HepG2 (cell line): ENCODE results near the gene FAM180A.

Experiments
- GABPB1 ChIP-seq: IDR thresholded peaks from 2 replicates; pipeline ENCODE4 v1.6.1; 2016; ENCODE audit warnings: mild to moderate bottlenecking, missing genetic modification reagents, moderate library complexity, missing compliant biosample characterization
- POLR2A ChIP-seq, 2 experiments: IDR thresholded peaks; 2 replicates each; pipeline ENCODE4 v1.6.1; 2011; ENCODE audit warnings: low read depth in 2 of 2, low read length in 2 of 2, mild to moderate bottlenecking in 1 of 2, moderate library complexity in 1 of 2; ENCODE audit not compliant: insufficient read depth in 1 of 2
- RBM39 ChIP-seq: fragments of 200-400 bp; formaldehyde crosslinking; IDR thresholded peaks from one replicate; pipeline ENCODE4 v1.6.1; 2018; ENCODE audit warnings: antibody characterized with exemption, mild to moderate bottlenecking, low read depth, low read length; ENCODE audit not compliant: poor library complexity, severe bottlenecking

DNA sequence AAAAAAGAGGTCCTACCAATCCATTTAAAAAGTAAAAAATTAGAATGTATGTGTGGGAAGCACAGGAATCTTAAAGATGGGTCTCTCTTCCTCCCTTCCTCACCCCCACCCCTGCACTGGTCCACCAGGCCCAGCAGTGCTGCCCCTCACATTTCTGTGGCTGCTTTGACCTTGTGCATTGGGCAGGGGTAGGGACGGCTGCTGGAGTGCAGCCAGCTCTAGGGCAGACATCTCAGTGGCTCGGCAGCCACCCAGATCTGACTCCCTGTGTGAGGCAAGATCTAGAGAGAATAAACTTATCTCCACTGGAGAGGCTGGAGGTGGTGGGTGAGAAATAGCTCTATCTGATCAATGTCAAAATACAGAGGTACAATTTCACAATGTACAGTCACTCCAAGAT, 6.7 kb downstream of the FAM180A start:
- TF ChIP-seq RBM39 = no peak
- TF ChIP-seq POLR2A (IDR thresholded peaks at IDR 0.05; ENCODE audit: insufficient read depth in 1 of 2, low read depth in 2 of 2, low read length in 2 of 2) = no peak
- no peak for TF ChIP-seq GABPB1
